WTC11 (cell line): ENCODE measurements around the gene TBX4. TPM values are rescaled to one million over a fixed set of nuclear protein-coding genes. Genes with fewer than 3 reads are reported as not detected.
"Not testable (repeated sequence)": the region's sequence is repeated elsewhere in the genome, so short reads cannot be mapped to it uniquely, and the experiment has no call there.

ENCODE experiments used
- ATAC-seq: fragments of 200-7000 bp; cut with Tn5 transposase; 2 replicates; pipeline ENCODE4 v1.10.0; 2021; ENCODE audit warnings: mild to moderate bottlenecking, moderate library complexity
- CTCF ChIA-PET: fragments of 300-600 bp; sonication (Branson Sonifier 250); formaldehyde crosslinking; loops from one replicate; lab custom pipeline; 2021; ENCODE audit warnings: antibody characterized with exemption; lab: Charles Lee
- POLR2A ChIA-PET: fragments of 350-600 bp; sonication (Branson Sonifier 250); formaldehyde crosslinking; loops from one replicate; lab custom pipeline; 2021; ENCODE audit warnings: antibody characterized with exemption; lab: Charles Lee
- DNase-seq: peaks from one replicate; pipeline ENCODE4 v3.0.0; 2021; ENCODE audit warnings: low spot score
- H3K27ac Mint-ChIP-seq: 2 replicates; pipeline ENCODE4 v1.8.0; 2021; ENCODE audit warnings: mixed read lengths
- H3K27me3 Mint-ChIP-seq: 2 replicates; pipeline ENCODE4 v1.8.0; 2021; ENCODE audit warnings: low read depth, mild to moderate bottlenecking, moderate library complexity, mixed read lengths
- H3K36me3 Mint-ChIP-seq: 2 replicates; pipeline ENCODE4 v1.8.0; 2021; ENCODE audit warnings: mixed read lengths
- H3K4me1 Mint-ChIP-seq: 2 replicates; pipeline ENCODE4 v1.8.0; 2022; ENCODE audit warnings: mixed read lengths
- H3K4me3 Mint-ChIP-seq: 2 replicates; pipeline ENCODE4 v1.8.0; 2021; ENCODE audit warnings: mild to moderate bottlenecking, moderate library complexity, mixed read lengths
- H3K9me3 Mint-ChIP-seq: 2 replicates; pipeline ENCODE4 v1.8.0; 2021; ENCODE audit warnings: mixed read lengths
- CBFB ChIP-seq: sonication (generic); formaldehyde crosslinking; IDR thresholded peaks from 2 replicates; pipeline ENCODE4 v1.8.1; 2022; ENCODE audit warnings: mild to moderate bottlenecking, low read depth, missing genetic modification reagents
- NFE2L1 ChIP-seq: sonication (generic); formaldehyde crosslinking; IDR thresholded peaks from 2 replicates; pipeline ENCODE4 v1.8.1; 2023; ENCODE audit warnings: missing genetic modification reagents
- PRRX2 ChIP-seq: fragments of 250-450 bp; sonication (Bioruptor Pico); IDR thresholded peaks from 2 replicates; pipeline ENCODE4 v1.8.0; 2021; ENCODE audit warnings: mild to moderate bottlenecking
- RELA ChIP-seq: sonication (generic); formaldehyde crosslinking; IDR thresholded peaks from 2 replicates; pipeline ENCODE4 v1.8.1; 2022; ENCODE audit warnings: missing genetic modification reagents, mild to moderate bottlenecking, borderline replicate concordance
- SOX15 ChIP-seq: fragments of 250-450 bp; sonication (Bioruptor Pico); IDR thresholded peaks from 2 replicates; pipeline ENCODE4 v1.9.0; 2021; ENCODE audit warnings: mild to moderate bottlenecking
- TCF7 ChIP-seq: sonication (generic); formaldehyde crosslinking; IDR thresholded peaks from 2 replicates; pipeline ENCODE4 v1.8.0; 2022; ENCODE audit warnings: mild to moderate bottlenecking, low read depth, missing genetic modification reagents, moderate library complexity
- TEAD1 ChIP-seq: sonication (generic); formaldehyde crosslinking; IDR thresholded peaks from 2 replicates; pipeline ENCODE4 v1.8.0; 2022; ENCODE audit warnings: mild to moderate bottlenecking, missing genetic modification reagents
- ZBTB21 ChIP-seq: sonication (generic); formaldehyde crosslinking; IDR thresholded peaks from 2 replicates; pipeline ENCODE4 v1.8.1; 2023; ENCODE audit warnings: mild to moderate bottlenecking, missing genetic modification reagents, borderline replicate concordance
- ZNF121 ChIP-seq: sonication (generic); formaldehyde crosslinking; IDR thresholded peaks from 2 replicates; pipeline ENCODE4 v1.8.0; 2023; ENCODE audit warnings: missing genetic modification reagents
- ZNF219 ChIP-seq: sonication (generic); formaldehyde crosslinking; IDR thresholded peaks from 2 replicates; pipeline ENCODE4 v1.8.0; 2023; ENCODE audit warnings: missing genetic modification reagents, mild to moderate bottlenecking, borderline replicate concordance
- ZNF263 ChIP-seq: sonication (generic); formaldehyde crosslinking; IDR thresholded peaks from 2 replicates; pipeline ENCODE4 v1.8.1; 2022; ENCODE audit warnings: low read depth, mild to moderate bottlenecking, moderate library complexity, missing genetic modification reagents
- ZNF396 ChIP-seq: fragments of 250-450 bp; sonication (Bioruptor Pico); IDR thresholded peaks from 2 replicates; pipeline ENCODE4 v1.8.0; 2021; ENCODE audit warnings: mild to moderate bottlenecking, moderate library complexity, borderline replicate concordance
- ZNF416 ChIP-seq: fragments of 250-450 bp; sonication (Bioruptor Pico); IDR thresholded peaks from 2 replicates; pipeline ENCODE4 v1.9.0; 2021; ENCODE audit warnings: mild to moderate bottlenecking, inconsistent platforms
- total RNA-seq: library from RNA; stranded (reverse); gene quantifications from 3 replicates; pipeline ENCODE4 v1.2.3, GENCODE V29; 2021
- TF ChIP-seq, protein P1 (sequence below): sonication (generic); formaldehyde crosslinking; IDR thresholded peaks from 2 replicates; pipeline ENCODE4 v1.8.1; 2023; ENCODE audit warnings: mild to moderate bottlenecking, missing genetic modification reagents, borderline replicate concordance
- TF ChIP-seq, protein P2 (sequence below): sonication (generic); formaldehyde crosslinking; conservative IDR thresholded peaks from 2 replicates; pipeline ENCODE4 v1.8.1; 2023; ENCODE audit warnings: mild to moderate bottlenecking, low read depth, missing genetic modification reagents, moderate library complexity
- TF ChIP-seq, protein P3 (sequence below): sonication (generic); formaldehyde crosslinking; IDR thresholded peaks from 2 replicates; pipeline ENCODE4 v1.8.1; 2022; ENCODE audit warnings: mild to moderate bottlenecking, moderate library complexity, missing genetic modification reagents
- TF ChIP-seq, protein P4 (sequence below): sonication (generic); formaldehyde crosslinking; IDR thresholded peaks from 2 replicates; pipeline ENCODE4 v1.8.0; 2022; ENCODE audit warnings: mild to moderate bottlenecking, missing genetic modification reagents
- TF ChIP-seq, protein P5 (sequence below): fragments of 250-450 bp; sonication (Bioruptor Pico); IDR thresholded peaks from 2 replicates; pipeline ENCODE4 v1.9.0; 2021; ENCODE audit warnings: mild to moderate bottlenecking
- TF ChIP-seq, protein P6 (sequence below): sonication (generic); formaldehyde crosslinking; conservative IDR thresholded peaks from 2 replicates; pipeline ENCODE4 v1.8.1; 2022; ENCODE audit warnings: mild to moderate bottlenecking, missing genetic modification reagents
- TF ChIP-seq, protein P7 (sequence below): fragments of 250-450 bp; sonication (Bioruptor Pico); conservative IDR thresholded peaks from 2 replicates; pipeline ENCODE4 v1.9.0; 2021; ENCODE audit warnings: mild to moderate bottlenecking

Gene TBX4
- total RNA-seq, 1 experiment from 2014 or later = not detected

DNA sequence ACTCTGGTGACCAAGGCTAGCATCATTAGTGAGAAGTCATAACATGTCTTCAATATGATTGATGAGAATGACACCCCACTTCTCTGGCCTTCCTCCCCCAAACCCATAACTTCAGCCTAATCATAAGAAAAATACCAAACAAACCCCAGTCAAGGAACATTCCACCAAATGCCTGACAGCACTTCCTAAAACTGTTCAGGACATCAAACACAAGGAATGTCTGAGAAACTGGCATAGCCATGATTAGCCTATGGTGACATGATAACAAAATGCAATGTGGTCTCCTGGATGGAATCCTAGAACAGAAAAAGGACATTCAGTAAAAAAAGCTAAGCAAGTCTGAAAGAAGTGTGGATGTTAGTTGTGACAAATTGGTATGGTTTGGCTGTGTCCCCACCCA, 24.7 kb upstream of the TBX4 start (continued):
- TF ChIP-seq, protein P1, sequence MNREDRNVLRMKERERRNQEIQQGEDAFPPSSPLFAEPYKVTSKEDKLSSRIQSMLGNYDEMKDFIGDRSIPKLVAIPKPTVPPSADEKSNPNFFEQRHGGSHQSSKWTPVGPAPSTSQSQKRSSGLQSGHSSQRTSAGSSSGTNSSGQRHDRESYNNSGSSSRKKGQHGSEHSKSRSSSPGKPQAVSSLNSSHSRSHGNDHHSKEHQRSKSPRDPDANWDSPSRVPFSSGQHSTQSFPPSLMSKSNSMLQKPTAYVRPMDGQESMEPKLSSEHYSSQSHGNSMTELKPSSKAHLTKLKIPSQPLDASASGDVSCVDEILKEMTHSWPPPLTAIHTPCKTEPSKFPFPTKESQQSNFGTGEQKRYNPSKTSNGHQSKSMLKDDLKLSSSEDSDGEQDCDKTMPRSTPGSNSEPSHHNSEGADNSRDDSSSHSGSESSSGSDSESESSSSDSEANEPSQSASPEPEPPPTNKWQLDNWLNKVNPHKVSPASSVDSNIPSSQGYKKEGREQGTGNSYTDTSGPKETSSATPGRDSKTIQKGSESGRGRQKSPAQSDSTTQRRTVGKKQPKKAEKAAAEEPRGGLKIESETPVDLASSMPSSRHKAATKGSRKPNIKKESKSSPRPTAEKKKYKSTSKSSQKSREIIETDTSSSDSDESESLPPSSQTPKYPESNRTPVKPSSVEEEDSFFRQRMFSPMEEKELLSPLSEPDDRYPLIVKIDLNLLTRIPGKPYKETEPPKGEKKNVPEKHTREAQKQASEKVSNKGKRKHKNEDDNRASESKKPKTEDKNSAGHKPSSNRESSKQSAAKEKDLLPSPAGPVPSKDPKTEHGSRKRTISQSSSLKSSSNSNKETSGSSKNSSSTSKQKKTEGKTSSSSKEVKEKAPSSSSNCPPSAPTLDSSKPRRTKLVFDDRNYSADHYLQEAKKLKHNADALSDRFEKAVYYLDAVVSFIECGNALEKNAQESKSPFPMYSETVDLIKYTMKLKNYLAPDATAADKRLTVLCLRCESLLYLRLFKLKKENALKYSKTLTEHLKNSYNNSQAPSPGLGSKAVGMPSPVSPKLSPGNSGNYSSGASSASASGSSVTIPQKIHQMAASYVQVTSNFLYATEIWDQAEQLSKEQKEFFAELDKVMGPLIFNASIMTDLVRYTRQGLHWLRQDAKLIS (CRISPR knock-in tag) = no peak
- TF ChIP-seq PRRX2 (CRISPR knock-in tag) = no peak

DNA sequence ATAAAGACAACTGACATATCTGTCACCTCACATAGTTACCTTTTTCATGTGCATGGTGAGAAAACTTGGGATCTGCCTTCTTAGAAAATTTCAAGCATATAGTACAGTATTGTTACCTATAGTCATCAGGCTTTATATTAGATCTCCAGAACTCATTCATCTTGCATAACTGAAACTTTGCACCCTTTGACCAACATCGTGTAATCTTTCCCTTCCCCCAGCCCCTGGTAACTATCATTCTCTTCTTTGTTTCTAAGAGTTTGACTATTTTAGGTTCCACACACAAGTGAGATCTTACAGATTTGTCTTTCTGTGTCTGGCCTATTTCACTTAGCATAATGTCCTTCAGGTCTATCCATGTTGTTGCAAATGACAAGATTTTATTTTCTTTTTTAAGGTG, 22.9 kb upstream of the TBX4 start:
- H3K27ac Mint-ChIP-seq = no peak overlapping the region
- no peak for ATAC-seq
- H3K4me3 Mint-ChIP-seq = no peak overlapping the region
- ChIA-PET CTCF (interaction anchor here (0.7 kb wide), 1 partner anchor 12 kb away, joined by 3 read pairs; no protein-coding TSS in a partner anchor), POLR2A (no interaction called here)
- DNase-seq = no peak
- no peaks in the 10 kb centered on the region; the same call in 1 of the 2 replicates for H3K27me3 Mint-ChIP-seq
- TF ChIP-seq TEAD1 (CRISPR knock-in tag) (no peak), ZNF121 (no peak), ZBTB21 (CRISPR knock-in tag) (no peak), NFE2L1 (CRISPR knock-in tag) (no peak), ZNF416 (CRISPR knock-in tag) (no peak)
- TF ChIP-seq, protein P2, sequence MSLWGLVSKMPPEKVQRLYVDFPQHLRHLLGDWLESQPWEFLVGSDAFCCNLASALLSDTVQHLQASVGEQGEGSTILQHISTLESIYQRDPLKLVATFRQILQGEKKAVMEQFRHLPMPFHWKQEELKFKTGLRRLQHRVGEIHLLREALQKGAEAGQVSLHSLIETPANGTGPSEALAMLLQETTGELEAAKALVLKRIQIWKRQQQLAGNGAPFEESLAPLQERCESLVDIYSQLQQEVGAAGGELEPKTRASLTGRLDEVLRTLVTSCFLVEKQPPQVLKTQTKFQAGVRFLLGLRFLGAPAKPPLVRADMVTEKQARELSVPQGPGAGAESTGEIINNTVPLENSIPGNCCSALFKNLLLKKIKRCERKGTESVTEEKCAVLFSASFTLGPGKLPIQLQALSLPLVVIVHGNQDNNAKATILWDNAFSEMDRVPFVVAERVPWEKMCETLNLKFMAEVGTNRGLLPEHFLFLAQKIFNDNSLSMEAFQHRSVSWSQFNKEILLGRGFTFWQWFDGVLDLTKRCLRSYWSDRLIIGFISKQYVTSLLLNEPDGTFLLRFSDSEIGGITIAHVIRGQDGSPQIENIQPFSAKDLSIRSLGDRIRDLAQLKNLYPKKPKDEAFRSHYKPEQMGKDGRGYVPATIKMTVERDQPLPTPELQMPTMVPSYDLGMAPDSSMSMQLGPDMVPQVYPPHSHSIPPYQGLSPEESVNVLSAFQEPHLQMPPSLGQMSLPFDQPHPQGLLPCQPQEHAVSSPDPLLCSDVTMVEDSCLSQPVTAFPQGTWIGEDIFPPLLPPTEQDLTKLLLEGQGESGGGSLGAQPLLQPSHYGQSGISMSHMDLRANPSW (CRISPR knock-in tag) = no peak
- TF ChIP-seq, protein P3, sequence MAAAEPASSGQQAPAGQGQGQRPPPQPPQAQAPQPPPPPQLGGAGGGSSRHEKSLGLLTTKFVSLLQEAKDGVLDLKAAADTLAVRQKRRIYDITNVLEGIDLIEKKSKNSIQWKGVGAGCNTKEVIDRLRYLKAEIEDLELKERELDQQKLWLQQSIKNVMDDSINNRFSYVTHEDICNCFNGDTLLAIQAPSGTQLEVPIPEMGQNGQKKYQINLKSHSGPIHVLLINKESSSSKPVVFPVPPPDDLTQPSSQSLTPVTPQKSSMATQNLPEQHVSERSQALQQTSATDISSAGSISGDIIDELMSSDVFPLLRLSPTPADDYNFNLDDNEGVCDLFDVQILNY (CRISPR knock-in tag) = no peak
- TF ChIP-seq, protein P4, sequence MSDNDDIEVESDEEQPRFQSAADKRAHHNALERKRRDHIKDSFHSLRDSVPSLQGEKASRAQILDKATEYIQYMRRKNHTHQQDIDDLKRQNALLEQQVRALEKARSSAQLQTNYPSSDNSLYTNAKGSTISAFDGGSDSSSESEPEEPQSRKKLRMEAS (CRISPR knock-in tag) = no peak
- TF ChIP-seq, protein P5, sequence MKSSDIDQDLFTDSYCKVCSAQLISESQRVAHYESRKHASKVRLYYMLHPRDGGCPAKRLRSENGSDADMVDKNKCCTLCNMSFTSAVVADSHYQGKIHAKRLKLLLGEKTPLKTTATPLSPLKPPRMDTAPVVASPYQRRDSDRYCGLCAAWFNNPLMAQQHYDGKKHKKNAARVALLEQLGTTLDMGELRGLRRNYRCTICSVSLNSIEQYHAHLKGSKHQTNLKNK = no peak
- H3K9me3 Mint-ChIP-seq = no peaks in the 10 kb centered on the region
- H3K4me1 Mint-ChIP-seq = peaks cover 7% of the 10 kb centered on the region
- no peaks in the 10 kb centered on the region for H3K36me3 Mint-ChIP-seq

DNA sequence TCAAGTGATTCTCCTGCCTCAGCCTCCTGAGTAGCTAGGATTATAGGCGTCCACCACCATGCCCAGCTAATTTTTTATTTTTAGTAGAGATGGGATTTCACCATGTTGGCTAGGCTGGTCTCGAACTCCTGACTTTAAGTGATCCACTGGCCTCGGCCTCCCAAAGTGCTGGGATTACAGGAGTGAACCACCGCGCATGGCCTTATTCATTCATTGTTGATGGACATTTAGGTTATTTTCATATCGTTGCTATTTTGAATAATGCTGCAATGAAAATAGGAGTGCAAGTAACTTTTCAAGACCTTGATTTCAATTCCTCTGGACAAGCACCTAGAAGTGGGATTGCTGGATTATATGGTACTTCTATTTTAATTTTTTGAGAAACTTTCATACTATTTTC, 22.4 kb upstream of the TBX4 start:
- H3K27ac Mint-ChIP-seq, CTCF ChIA-PET, POLR2A ChIA-PET, H3K4me1 Mint-ChIP-seq, H3K9me3 Mint-ChIP-seq, H3K4me3 Mint-ChIP-seq, DNase-seq, H3K27me3 Mint-ChIP-seq, ATAC-seq, H3K36me3 Mint-ChIP-seq: not testable (repeated sequence)

DNA sequence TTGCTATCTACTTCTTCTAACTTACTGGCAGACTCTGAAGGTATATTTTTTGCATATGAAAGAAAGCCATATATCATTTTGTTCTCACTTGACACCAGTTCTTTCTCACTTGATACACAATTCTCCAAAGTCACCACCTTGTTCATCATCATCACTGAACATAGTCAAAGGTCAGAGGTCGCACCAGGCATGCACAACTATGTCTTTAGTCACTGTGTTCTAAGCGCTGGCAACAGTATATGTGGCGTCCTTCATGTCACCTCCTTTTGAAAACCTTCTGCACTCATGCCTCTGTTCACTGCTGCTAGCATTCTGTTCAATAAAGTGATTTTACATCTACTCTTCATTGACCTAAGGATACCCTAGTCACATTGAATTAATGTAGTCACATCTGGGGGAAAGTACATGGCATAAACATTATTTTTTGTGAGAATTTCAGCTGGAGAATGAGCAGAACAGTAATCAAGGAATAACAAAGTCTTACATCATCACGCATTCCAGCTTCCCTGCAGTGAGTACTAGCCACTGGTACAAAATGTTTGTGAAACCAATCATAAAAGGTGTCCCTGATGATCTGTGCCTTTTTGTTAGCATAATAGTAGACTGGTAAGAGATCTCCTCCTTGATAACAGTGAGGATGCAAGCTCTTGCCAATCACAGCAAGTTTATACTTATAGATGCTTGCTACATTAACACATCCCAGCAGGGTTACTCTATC, 20.5 kb upstream of the TBX4 start:
- DNase-seq (no peak), ATAC-seq (no peak)
- Mint-ChIP-seq H3K36me3 (no peaks in the 10 kb centered on the region), H3K27me3 (peaks cover 6% of the 10 kb centered on the region), H3K27ac (no peak overlapping the region), H3K9me3 (peaks cover 8% of the 10 kb centered on the region), H3K4me3 (no peak overlapping the region), H3K4me1 (no peaks in the 10 kb centered on the region)
- POLR2A ChIA-PET = no interaction called here
- CTCF ChIA-PET = no interaction called here
- TF ChIP-seq TCF7 (CRISPR knock-in tag) (no peak), RELA (no peak), ZNF396 (no peak), CBFB (CRISPR knock-in tag) (no peak), SOX15 (no peak), ZNF219 (CRISPR knock-in tag) (no peak), ZNF263 (no peak)
- TF ChIP-seq, protein P6, sequence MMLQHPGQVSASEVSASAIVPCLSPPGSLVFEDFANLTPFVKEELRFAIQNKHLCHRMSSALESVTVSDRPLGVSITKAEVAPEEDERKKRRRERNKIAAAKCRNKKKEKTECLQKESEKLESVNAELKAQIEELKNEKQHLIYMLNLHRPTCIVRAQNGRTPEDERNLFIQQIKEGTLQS (CRISPR knock-in tag) = no peak
- TF ChIP-seq, protein P7, sequence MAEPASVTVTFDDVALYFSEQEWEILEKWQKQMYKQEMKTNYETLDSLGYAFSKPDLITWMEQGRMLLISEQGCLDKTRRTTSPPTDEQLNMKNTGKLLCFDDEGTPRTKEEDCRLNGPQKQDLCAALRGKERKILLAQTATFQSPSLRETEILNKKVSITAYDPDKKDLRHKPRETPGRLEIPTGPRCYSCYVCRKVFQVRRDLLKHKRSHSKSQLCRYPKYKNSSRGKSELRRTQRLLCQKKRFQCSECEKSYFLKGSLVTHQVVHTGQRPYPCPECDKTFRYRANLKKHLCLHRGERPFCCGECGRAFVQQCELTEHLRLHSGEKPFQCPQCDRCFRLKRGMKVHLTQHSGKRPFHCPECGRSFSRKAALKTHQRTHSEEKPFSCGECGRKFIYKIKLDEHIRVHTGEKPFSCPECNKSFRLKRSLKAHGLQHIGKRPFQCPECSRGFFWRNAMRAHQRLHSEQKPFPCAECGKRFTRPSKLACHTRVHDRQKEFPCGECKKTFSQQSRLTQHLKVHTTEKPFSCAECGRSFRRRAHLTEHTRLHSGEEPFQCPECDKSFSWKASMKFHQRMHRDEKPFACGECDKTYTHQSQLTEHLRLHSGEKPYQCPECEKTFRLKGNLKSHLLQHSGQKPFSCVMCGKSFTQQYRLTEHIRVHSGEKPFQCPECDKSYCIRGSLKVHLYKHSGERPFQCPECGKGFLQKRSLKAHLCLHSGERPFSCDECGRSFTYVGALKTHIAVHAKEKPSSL (CRISPR knock-in tag) = no peak
